ENCODE data around the gene GNG7.
"Not testable (repeated sequence)": the region's sequence is repeated elsewhere in the genome, so short reads cannot be mapped to it uniquely, and the experiment has no call there.

Gene GNG7

GRCh38 chr19:2726904-2727639 lies 24.6 kb upstream of the GNG7 start:
- DNase-seq (ENCODE audit: low spot score): no peak

GRCh38 chr19:2726160-2726855 lies 23.8 kb upstream of the GNG7 start:
- DNase-seq (ENCODE audit: low spot score): no peak

- no peak for DNase-seq (ENCODE audit: low spot score)
Measured at GRCh38 chr19:2724148-2724557, 21.7 kb upstream of the GNG7 start.

- DNase-seq (ENCODE audit: low spot score): no peak
Measured at GRCh38 chr19:2723747-2724146, 21.3 kb upstream of the GNG7 start.

- no peak for DNase-seq (ENCODE audit: low spot score)
Measured at GRCh38 chr19:2723345-2723715, 20.8 kb upstream of the GNG7 start.

- DNase-seq (ENCODE audit: low spot score): peak; percentile 74
Measured at GRCh38 chr19:2722541-2723344, 20.2 kb upstream of the GNG7 start.

- no peak for DNase-seq (ENCODE audit: low spot score)
Measured at GRCh38 chr19:2721570-2722540, 19.4 kb upstream of the GNG7 start.

GRCh38 chr19:2720777-2721569 lies 18.5 kb upstream of the GNG7 start, which contains the start of gene DIRAS1:
TSS of gene DIRAS1 (minus strand) at chr19:2721372. CDS start at chr19:2717806, 3,566 bp downstream.
- no peak for DNase-seq (ENCODE audit: low spot score)

- DNase-seq (ENCODE audit: low spot score): peak; percentile 40
Measured at GRCh38 chr19:2719920-2720776, 17.7 kb upstream of the GNG7 start.

GRCh38 chr19:2719232-2719735 lies 16.8 kb upstream of the GNG7 start:
- no peak for DNase-seq (ENCODE audit: low spot score)

- no peak for DNase-seq (ENCODE audit: low spot score)
Measured at GRCh38 chr19:2717638-2718541, 15.4 kb upstream of the GNG7 start.

- no peak for DNase-seq (ENCODE audit: low spot score)
Measured at GRCh38 chr19:2716722-2717637, 14.5 kb upstream of the GNG7 start.

- no peak for DNase-seq (ENCODE audit: low spot score)
Measured at GRCh38 chr19:2716275-2716650, 13.8 kb upstream of the GNG7 start.

GRCh38 chr19:2715470-2716274 lies 13.2 kb upstream of the GNG7 start:
- no peak for DNase-seq (ENCODE audit: low spot score)

GRCh38 chr19:2714531-2715269 lies 12.2 kb upstream of the GNG7 start:
- DNase-seq (ENCODE audit: low spot score): no peak

GRCh38 chr19:2714102-2714501 lies 11.6 kb upstream of the GNG7 start:
- not testable (repeated sequence) for DNase-seq (ENCODE audit: low spot score)

All from cerebellar cortex (tissue), 1 donor.